Measurements from ENCODE around the gene WWOX.

Gene WWOX

DNA sequence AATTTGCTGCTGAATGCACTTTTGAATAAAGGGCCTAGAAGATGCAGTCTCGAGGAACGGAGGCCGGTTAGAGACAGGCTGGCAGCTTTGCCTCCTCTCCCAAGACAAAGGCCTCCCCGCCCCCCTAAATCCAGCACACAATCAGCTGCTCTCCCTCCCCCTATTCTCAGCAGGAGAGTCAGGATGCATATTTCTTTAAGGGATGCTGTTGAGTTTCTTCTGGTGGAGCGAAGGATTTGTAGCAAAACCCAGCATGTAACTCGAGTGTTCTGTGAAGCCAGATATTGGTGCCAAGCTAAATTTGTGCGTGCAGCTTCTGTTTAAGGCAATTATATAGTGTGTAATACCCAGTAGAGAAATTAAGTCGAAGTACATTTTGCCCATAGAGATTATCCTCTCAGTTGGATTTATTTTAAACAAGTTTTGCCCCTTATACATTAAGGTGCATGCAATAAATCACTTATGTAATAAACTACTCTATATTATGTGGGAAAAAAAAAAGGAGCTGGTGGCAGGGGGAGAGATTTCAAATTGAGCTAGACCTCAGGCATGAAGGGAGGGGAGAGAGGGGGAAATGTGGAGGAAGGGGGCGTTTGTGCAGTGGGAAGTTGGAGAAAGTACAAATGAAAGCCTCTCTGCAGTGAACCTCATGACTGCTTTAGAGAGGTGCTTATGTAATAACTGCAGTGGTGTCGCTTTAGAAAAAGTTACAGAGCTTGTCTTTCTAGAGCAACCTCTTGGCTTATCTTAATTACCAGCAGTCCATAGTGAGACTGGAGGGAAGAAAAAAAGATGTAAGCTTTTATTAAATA lies 901.9 kb downstream of the WWOX start:
- ATAC-seq: no peak
- TF ChIP-seq ESRRG (CRISPR knock-in tag; IDR thresholded peaks at IDR 0.05) (no peak), TCF4 (CRISPR knock-in tag; IDR thresholded peaks at IDR 0.05; ENCODE audit: borderline replicate concordance) (no peak), CSDC2 (CRISPR knock-in tag; IDR thresholded peaks at IDR 0.05) (no peak), GLIS3 (CRISPR knock-in tag; IDR thresholded peaks at IDR 0.05) (no peak), RARB (CRISPR knock-in tag; IDR thresholded peaks at IDR 0.05) (no peak), SNAI2 (CRISPR knock-in tag; IDR thresholded peaks at IDR 0.05) (no peak), ARNTL (CRISPR knock-in tag; IDR thresholded peaks at IDR 0.05; ENCODE audit: borderline replicate concordance, low read depth) (no peak), TOX (CRISPR knock-in tag; IDR thresholded peaks at IDR 0.05; ENCODE audit: borderline replicate concordance) (no peak), ZFP30 (CRISPR knock-in tag; IDR thresholded peaks at IDR 0.05) (no peak), ZFP3 (CRISPR knock-in tag; IDR thresholded peaks at IDR 0.05) (no peak), ZNF70 (CRISPR knock-in tag; IDR thresholded peaks at IDR 0.05) (no peak), ZNF8 (CRISPR knock-in tag; IDR thresholded peaks at IDR 0.05) (no peak), PPARA (CRISPR knock-in tag; IDR thresholded peaks at IDR 0.05; ENCODE audit: borderline replicate concordance) (no peak)
- TF ChIP-seq, protein P1, sequence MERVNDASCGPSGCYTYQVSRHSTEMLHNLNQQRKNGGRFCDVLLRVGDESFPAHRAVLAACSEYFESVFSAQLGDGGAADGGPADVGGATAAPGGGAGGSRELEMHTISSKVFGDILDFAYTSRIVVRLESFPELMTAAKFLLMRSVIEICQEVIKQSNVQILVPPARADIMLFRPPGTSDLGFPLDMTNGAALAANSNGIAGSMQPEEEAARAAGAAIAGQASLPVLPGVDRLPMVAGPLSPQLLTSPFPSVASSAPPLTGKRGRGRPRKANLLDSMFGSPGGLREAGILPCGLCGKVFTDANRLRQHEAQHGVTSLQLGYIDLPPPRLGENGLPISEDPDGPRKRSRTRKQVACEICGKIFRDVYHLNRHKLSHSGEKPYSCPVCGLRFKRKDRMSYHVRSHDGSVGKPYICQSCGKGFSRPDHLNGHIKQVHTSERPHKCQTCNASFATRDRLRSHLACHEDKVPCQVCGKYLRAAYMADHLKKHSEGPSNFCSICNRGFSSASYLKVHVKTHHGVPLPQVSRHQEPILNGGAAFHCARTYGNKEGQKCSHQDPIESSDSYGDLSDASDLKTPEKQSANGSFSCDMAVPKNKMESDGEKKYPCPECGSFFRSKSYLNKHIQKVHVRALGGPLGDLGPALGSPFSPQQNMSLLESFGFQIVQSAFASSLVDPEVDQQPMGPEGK (CRISPR knock-in tag; IDR thresholded peaks at IDR 0.05; ENCODE audit: borderline replicate concordance): no peak
- TF ChIP-seq, protein P2, sequence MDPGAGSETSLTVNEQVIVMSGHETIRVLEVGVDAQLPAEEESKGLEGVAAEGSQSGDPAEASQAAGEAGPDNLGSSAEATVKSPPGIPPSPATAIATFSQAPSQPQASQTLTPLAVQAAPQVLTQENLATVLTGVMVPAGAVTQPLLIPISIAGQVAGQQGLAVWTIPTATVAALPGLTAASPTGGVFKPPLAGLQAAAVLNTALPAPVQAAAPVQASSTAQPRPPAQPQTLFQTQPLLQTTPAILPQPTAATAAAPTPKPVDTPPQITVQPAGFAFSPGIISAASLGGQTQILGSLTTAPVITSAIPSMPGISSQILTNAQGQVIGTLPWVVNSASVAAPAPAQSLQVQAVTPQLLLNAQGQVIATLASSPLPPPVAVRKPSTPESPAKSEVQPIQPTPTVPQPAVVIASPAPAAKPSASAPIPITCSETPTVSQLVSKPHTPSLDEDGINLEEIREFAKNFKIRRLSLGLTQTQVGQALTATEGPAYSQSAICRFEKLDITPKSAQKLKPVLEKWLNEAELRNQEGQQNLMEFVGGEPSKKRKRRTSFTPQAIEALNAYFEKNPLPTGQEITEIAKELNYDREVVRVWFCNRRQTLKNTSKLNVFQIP (CRISPR knock-in tag; IDR thresholded peaks at IDR 0.05; ENCODE audit: borderline replicate concordance, low read depth): no peak
- TF ChIP-seq, protein P3, sequence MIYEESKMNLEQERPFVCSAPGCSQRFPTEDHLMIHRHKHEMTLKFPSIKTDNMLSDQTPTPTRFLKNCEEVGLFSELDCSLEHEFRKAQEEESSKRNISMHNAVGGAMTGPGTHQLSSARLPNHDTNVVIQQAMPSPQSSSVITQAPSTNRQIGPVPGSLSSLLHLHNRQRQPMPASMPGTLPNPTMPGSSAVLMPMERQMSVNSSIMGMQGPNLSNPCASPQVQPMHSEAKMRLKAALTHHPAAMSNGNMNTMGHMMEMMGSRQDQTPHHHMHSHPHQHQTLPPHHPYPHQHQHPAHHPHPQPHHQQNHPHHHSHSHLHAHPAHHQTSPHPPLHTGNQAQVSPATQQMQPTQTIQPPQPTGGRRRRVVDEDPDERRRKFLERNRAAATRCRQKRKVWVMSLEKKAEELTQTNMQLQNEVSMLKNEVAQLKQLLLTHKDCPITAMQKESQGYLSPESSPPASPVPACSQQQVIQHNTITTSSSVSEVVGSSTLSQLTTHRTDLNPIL (CRISPR knock-in tag; IDR thresholded peaks at IDR 0.05; ENCODE audit: low read depth): no peak
- TF ChIP-seq, protein P4, sequence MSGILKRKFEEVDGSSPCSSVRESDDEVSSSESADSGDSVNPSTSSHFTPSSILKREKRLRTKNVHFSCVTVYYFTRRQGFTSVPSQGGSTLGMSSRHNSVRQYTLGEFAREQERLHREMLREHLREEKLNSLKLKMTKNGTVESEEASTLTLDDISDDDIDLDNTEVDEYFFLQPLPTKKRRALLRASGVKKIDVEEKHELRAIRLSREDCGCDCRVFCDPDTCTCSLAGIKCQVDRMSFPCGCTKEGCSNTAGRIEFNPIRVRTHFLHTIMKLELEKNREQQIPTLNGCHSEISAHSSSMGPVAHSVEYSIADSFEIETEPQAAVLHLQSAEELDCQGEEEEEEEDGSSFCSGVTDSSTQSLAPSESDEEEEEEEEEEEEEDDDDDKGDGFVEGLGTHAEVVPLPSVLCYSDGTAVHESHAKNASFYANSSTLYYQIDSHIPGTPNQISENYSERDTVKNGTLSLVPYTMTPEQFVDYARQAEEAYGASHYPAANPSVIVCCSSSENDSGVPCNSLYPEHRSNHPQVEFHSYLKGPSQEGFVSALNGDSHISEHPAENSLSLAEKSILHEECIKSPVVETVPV (CRISPR knock-in tag; IDR thresholded peaks at IDR 0.05): no peak
- TF ChIP-seq, protein P5, sequence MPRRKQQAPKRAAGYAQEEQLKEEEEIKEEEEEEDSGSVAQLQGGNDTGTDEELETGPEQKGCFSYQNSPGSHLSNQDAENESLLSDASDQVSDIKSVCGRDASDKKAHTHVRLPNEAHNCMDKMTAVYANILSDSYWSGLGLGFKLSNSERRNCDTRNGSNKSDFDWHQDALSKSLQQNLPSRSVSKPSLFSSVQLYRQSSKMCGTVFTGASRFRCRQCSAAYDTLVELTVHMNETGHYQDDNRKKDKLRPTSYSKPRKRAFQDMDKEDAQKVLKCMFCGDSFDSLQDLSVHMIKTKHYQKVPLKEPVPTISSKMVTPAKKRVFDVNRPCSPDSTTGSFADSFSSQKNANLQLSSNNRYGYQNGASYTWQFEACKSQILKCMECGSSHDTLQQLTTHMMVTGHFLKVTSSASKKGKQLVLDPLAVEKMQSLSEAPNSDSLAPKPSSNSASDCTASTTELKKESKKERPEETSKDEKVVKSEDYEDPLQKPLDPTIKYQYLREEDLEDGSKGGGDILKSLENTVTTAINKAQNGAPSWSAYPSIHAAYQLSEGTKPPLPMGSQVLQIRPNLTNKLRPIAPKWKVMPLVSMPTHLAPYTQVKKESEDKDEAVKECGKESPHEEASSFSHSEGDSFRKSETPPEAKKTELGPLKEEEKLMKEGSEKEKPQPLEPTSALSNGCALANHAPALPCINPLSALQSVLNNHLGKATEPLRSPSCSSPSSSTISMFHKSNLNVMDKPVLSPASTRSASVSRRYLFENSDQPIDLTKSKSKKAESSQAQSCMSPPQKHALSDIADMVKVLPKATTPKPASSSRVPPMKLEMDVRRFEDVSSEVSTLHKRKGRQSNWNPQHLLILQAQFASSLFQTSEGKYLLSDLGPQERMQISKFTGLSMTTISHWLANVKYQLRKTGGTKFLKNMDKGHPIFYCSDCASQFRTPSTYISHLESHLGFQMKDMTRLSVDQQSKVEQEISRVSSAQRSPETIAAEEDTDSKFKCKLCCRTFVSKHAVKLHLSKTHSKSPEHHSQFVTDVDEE (CRISPR knock-in tag; IDR thresholded peaks at IDR 0.05): no peak

DNA sequence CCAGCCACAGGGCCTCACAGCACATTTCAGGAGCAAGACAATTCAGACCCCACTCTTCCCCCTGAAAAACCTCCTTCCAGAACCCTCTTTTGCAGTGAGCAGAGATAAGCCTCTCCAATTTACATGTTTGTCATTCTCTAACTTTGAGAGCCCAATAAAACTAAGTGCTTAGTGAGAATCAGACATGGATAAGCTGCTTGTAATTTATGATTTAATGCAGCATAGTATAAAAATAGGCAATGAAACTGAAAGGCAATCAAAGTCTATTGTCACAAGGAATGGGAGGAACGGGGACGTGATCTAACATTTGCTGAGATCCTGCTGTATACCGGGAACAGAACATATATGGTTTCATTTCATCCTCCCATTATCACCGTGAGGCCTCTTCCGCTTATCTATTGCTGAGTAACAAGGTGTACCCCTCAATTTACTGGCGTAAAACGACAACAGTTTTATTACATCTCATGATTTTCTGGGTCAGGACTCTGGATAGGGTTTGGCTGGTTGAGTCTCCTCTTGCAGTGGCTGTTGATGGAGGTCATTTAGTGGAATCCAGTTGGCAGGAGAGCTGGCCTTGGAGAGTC lies 903.7 kb downstream of the WWOX start:
- no peak for ATAC-seq
- TF ChIP-seq ZFP3 (CRISPR knock-in tag; IDR thresholded peaks at IDR 0.05) (no peak), ISL1 (CRISPR knock-in tag; IDR thresholded peaks at IDR 0.05) (no peak), ZNF70 (CRISPR knock-in tag; IDR thresholded peaks at IDR 0.05) (no peak), GLIS3 (CRISPR knock-in tag; IDR thresholded peaks at IDR 0.05) (no peak), PPARA (CRISPR knock-in tag; IDR thresholded peaks at IDR 0.05; ENCODE audit: borderline replicate concordance) (no peak), ESRRG (CRISPR knock-in tag; IDR thresholded peaks at IDR 0.05) (no peak), TOX (CRISPR knock-in tag; IDR thresholded peaks at IDR 0.05; ENCODE audit: borderline replicate concordance) (no peak), BACH2 (CRISPR knock-in tag; IDR thresholded peaks at IDR 0.05; ENCODE audit: borderline replicate concordance) (no peak), RARB (CRISPR knock-in tag; IDR thresholded peaks at IDR 0.05) (no peak), SNAI2 (CRISPR knock-in tag; IDR thresholded peaks at IDR 0.05) (no peak), ZNF565 (CRISPR knock-in tag; conservative IDR thresholded peaks at IDR 0.05; ENCODE audit: low read depth) (no peak), TCF4 (CRISPR knock-in tag; IDR thresholded peaks at IDR 0.05; ENCODE audit: borderline replicate concordance) (no peak), ZNF8 (CRISPR knock-in tag; IDR thresholded peaks at IDR 0.05) (no peak)
- TF ChIP-seq, protein P1 (CRISPR knock-in tag; IDR thresholded peaks at IDR 0.05; ENCODE audit: borderline replicate concordance): no peak
- TF ChIP-seq, protein P5 (CRISPR knock-in tag; IDR thresholded peaks at IDR 0.05): no peak
- TF ChIP-seq, protein P3 (CRISPR knock-in tag; IDR thresholded peaks at IDR 0.05; ENCODE audit: low read depth): no peak

Measured in SK-N-SH treated with all-trans-retinoic acid at 6 μM for 48 hours (cell line).